Epithelial cell of proximal tubule (primary cell): ENCODE results near the gene PHAF1. TPM values are rescaled to one million over a fixed set of nuclear protein-coding genes. Genes with fewer than 3 reads are reported as not detected.

Experiments used
- DNase-seq: peaks from one replicate; pipeline ENCODE4 v3.0.0-alpha.2; 2011; ENCODE audit warnings: low read depth
- H3K4me3 ChIP-seq: 2 replicates; pipeline ENCODE4 v1.5.1; 2011; ENCODE audit warnings: low read depth, mild to moderate bottlenecking, low read length
- total RNA-seq: library from RNA; depleted of rRNA; stranded (reverse); fragments of >200 nt; gene quantifications from 2 replicates; pipeline ENCODE4 v1.2.3, GENCODE V29; 2015
- TF ChIP-seq, protein P1 (sequence below): conservative IDR thresholded peaks from 2 replicates; pipeline ENCODE4 v1.5.1; 2012; ENCODE audit warnings: low read depth, mild to moderate bottlenecking, low read length

Gene PHAF1
- total RNA-seq, 1 donor from 2014 or later: 16.4 TPM

DNA sequence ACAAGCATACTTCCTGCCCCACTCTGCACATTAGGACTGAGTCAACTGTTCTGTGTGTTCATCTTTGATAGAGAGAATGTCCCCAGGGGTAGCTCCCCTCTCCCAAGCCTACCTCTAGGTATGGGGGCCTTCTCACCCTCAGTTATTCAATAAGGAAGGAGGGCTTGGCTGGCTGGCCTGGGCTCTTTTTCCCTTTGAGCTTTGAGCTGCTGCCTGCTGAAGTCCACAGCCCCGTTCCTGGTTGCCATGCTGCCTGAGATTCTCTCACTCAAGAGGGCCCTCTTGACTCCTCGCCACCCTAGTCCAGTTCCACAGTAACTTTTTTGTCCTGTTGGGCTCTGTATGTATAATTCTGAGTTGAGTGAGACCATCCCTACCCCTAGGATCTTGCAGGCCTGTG, 36.0 kb downstream of the PHAF1 start:
- DNase-seq: no peak
- H3K4me3 ChIP-seq: no peak overlapping the region
- TF ChIP-seq, protein P1, sequence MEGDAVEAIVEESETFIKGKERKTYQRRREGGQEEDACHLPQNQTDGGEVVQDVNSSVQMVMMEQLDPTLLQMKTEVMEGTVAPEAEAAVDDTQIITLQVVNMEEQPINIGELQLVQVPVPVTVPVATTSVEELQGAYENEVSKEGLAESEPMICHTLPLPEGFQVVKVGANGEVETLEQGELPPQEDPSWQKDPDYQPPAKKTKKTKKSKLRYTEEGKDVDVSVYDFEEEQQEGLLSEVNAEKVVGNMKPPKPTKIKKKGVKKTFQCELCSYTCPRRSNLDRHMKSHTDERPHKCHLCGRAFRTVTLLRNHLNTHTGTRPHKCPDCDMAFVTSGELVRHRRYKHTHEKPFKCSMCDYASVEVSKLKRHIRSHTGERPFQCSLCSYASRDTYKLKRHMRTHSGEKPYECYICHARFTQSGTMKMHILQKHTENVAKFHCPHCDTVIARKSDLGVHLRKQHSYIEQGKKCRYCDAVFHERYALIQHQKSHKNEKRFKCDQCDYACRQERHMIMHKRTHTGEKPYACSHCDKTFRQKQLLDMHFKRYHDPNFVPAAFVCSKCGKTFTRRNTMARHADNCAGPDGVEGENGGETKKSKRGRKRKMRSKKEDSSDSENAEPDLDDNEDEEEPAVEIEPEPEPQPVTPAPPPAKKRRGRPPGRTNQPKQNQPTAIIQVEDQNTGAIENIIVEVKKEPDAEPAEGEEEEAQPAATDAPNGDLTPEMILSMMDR: no peak

DNA sequence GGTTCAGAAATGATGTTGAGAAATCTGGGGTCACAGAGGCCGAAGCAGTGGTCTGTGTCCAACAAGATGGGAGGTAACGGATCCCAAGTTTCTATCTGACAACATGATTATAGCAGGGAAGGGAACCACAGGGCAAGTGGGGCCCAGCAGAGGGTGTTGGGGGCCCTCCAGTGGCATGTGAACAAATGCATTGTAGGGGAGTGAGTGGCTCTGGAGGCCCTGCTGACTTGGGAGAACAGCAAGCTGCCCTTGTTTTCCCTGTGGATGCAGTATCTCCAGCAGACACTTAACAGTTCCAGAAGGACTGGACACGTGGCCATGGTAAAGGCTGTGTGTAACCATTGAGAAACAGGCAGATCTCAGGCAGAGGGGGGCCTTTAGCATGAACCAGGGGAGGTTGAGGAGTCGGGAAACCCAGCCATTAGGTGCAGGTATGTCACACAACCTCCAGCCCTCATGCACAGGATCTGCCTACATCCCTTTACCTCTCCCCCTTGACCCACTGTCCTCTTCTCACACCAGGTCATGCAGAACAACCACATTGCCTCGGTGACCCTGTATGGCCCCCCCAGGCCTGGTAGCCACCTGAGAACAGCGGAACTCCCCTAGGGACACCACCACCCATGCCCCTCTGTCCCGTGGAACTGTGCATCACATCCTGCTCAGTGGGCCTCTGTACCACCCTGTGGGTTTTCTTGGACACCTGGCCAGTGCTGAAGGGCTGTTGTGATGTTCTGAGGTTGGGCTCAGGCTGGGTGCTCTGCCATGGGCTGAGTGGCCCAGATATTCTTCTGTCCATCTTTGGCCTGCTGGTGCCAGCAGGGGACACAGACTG, 37.0 kb downstream of the PHAF1 start:
- no peak overlapping the region for H3K4me3 ChIP-seq
- DNase-seq: no peak
- TF ChIP-seq, protein P1: peak; percentile 21

DNA sequence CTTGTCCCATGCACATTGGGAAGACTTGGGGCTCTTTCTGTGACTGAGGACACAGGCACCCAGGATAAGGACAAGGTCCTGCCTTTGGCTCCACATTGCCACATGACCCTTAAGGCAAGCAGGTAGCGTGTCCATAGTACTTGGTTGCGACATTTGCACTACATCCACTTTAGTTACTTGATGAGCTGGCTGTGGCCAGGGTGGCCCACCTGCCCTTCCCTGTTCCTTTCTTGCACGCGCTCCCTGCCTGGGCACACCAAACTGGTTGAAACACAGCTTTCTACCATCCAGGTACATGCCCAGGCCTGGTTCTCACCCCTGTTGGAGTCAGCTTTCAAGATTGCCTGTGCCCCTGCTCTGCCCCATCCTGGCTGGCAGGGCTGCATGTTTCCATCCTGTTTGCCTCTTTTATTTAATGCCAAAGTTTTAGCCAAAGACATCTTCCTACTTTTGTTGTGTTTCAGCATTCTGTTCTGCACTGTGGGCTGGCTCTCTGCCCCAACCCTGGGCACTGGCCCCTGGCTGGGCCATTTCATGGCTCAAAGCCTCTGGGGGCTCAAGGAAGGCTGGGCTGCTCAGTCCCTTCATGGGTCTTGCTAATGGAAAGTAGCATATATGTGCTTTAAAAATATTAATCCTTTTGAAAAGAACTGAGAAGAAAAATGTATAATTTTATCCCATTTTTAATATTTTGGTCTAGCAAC, 37.8 kb downstream of the PHAF1 start:
- DNase-seq: no peak
- H3K4me3 ChIP-seq: no peak overlapping the region
- TF ChIP-seq, protein P1: no peak

DNA sequence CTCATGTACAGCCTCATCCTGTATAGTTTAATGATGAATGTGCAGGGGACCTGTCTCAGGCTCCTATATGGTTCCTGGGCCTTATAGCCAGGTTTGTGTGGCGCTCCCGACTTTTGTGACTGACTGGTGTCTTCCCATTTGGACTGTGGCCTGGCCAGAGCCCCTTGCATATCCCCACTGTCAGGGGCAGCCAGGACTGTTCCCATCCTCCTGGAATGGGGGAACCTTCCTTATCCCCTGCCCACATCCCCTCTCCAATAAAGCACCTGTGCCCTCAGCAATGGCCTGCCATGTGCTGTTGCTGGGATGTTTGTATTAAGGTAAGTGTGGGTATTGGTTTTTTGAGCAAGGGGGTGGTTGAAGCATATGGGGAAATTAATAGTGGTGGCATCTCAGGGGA, 38.5 kb downstream of the PHAF1 start:
- no peak overlapping the region for H3K4me3 ChIP-seq
- DNase-seq: no peak
- TF ChIP-seq, protein P1: no peak

DNA sequence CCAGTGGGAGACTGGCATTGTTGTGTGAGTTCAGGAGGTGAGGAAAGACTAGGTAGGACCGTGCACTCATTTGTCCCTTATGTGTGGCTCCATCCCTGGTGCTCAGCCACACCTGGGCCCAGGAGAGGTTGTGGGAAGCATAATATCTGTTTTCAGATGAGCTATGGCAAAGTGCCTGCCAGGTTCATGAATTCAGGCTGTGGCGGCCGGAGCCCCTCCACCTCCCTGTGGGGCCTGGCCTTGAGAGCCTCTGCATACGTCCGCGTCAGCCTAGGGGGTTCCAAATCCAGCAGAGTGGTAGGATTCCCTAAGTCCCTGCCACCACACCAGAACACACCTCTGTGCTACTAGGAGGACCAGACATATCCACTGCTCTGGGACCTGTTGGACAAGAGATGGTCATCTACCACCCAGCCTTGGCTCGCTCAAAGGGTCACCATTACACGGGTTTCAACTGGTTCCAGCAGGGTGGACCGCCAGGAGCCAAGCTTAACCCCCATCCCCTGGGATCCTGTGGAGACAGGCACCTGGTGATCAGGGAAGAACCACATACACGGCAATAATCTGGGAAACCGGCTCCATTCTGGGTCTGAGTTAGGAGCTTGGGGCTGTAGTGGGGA, 39.0 kb downstream of the PHAF1 start:
- no peak overlapping the region for H3K4me3 ChIP-seq
- TF ChIP-seq, protein P1: no peak
- no peak for DNase-seq

DNA sequence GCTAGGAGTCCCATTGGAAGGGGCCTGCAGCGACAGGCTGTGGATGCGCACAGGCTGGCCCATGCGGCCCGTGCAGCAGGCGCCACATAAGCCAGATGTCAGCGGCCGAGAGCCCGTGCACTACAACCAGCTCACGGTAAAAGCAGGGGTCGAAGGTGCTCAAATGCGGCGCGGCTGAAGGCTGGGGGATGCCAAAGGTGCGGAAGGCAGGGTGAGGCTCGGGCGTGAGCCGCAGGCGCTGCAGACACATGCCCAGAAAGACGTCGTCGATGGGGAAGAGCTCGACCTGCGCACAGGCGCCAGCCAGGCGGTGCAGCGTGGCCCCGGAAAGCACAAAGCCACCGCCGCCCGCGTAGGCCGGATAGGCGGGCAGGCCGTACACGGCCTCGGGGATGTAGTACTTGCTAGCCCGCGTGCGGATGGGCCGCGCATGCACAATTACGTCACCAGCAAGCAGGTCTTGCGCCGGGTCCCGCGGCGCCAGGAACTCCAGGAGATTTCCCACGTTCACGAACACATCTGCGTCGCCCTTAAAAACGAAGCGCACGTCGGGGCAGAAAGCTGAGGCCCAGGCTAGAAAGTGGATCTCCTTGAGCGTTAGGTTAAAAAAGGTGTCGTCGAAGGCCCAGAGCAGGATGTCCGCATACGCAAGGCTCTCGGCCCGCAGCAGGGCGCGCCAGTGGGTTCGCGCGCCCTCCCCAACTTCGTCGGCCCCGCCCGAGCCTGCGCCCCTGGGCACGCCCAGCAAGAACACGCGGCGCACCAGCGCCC, 39.7 kb downstream of the PHAF1 start:
- no peak for DNase-seq
- TF ChIP-seq, protein P1: no peak
- no peak overlapping the region for H3K4me3 ChIP-seq
